Fibroblast of peridontal ligament (primary cell): ENCODE data around the gene SLC22A31.
"Not testable (repeated sequence)": the region's sequence is repeated elsewhere in the genome, so short reads cannot be mapped to it uniquely, and the experiment has no call there.

Experiments used
- DNase-seq: peaks from one replicate; pipeline ENCODE4 v3.0.0-alpha.2; 2010; ENCODE audit errors: extremely low read depth

The SLC22A31 gene

DNA sequence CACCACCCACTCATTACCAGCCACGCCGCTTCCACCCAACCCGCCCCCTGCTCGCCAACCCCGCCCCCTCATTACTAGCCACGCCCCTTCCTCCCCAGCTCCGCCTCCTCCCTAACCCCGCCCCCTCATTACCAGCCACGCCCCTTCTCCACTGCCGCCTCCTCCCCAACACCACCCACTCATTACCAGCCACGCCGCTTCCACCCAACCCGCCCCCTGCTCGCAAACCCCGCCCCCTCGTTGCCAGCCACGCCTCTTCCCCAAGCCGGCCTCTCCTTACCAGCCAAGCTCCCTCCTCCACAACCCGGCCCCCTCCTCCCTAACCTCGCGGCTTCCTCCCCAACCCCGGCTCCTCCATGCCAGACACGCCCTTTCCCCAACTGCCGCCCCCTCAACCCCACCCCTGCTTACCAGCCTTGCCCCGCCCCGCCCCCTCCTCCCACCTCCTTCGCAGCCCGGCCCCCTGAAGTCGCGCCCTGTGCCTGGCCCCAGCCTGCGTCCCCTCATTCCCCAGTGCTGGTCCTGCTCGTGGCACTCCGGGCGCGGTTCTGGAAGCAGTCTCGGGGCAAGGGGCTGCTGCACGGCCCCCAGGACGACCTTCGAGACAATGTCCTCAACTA is 7.3 kb downstream of the SLC22A31 start:
- peak; percentile 79 for DNase-seq

DNA sequence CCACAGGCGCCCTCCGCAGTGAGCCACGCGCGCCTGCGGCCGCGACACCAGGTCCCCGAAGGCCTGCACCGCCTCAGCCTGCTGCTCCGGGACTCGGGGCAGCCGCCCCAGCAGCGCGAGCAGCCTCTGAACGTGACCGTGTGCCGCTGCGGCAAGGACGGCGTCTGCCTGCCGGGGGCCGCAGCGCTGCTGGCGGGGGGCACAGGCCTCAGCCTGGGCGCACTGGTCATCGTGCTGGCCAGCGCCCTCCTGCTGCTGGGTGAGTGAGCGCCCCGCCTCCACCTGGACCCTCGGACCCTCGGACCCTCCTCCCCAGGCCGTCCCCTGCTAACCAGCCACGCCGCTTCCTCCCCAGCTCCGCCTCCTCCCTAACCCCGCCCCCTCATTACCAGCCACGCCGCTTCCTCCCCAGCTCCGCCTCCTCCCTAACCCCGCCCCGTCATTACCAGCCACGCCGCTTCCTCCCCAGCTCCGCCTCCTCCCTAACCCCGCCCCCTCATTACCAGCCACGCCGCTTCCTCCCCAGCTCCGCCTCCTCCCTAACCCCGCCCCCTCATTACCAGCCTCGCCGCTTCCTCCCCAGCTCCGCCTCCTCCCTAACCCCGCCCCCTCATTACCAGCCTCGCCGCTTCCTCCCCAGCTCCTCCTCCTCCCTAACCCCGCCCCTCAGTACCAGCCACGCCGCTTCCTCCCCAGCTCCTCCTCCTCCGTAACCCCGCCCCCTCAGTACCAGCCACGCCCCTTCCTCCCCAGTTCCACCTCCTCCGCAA is 8.0 kb downstream of the SLC22A31 start:
- peak; percentile 92 for DNase-seq

DNA sequence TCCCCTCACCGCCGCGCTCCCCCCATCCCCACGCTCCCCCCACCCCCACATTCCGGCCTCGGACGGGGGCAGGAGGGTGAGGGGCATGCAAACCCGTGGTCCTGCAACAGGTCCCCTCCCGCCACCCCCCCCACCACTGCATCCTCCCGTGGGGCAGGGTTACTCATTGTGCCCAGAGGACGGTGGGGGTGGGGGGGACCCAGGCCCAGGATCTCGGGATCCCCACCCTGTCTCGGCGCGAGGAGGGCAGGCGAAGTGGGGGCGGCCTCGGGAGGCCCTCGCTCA is 8.5 kb downstream of the SLC22A31 start:
- no peak for DNase-seq

DNA sequence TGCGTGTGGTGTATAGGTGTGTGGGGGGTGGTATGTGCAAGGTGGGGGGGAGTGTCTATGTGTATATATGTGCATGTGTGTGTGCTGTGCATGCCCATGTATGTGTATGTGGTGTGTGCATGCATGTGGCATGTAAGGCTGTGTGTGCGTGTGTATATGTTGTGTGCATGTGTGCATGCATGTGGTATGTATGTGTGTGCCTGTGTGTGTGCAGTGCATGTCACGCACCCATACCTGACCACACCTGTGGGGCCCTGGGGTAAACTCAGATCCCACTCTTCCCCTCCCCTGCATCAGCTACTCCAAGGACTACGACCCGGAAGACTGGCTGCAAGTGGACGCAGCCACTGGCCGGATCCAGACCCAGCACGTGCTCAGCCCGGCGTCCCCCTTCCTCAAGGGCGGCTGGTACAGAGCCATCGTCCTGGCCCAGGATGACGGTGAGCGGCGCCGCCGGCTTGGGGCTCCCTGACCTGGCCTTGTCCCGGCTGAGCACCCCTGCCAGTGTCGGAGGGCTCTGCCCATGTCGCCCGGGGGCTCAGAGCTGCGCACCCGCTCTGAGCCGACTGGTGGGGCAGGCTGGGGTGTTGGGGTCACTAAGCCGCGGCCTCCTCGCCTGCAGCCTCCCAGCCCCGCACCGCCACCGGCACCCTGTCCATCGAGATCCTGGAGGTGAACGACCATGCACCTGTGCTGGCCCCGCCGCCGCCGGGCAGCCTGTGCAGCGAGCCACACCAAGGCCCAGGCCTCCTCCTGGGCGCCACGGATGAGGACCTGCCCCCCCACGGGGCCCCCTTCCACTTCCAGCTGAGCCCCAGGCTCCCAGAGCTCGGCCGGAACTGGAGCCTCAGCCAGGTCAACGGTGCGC is 9.1 kb downstream of the SLC22A31 start:
- no peak for DNase-seq

DNA sequence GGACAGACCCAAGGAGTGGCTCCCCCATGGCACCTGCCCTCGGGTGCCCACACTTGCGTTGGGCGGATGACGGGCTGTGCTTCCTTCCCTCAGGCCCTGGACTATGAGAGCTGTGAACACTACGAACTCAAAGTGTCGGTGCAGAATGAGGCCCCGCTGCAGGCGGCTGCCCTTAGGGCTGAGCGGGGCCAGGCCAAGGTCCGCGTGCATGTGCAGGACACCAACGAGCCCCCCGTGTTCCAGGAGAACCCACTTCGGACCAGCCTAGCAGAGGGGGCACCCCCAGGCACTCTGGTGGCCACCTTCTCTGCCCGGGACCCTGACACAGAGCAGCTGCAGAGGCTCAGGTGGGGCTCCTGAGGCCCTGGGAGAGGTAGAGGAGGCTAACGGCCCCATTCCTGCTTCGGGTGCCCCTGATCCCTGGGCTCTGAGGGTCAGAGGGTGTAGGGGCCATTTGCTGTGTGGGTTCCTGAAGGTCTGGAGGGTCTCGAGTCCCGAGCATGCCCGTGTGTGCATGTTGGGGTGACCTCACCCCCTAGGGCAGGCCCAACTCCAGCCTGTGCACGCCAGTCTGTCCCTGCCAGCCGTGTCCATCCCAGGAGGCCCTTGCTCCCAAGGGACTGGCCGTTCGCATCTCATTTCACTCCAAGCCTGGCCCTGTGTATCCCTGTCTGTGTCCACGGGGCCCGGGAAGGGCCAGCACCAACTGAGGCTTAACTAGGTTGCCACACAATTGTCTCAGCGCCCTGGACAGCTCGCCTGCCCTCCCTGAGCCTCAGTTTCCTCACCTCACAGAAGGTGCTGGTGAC is 10.0 kb downstream of the SLC22A31 start:
- DNase-seq, result no peak

DNA sequence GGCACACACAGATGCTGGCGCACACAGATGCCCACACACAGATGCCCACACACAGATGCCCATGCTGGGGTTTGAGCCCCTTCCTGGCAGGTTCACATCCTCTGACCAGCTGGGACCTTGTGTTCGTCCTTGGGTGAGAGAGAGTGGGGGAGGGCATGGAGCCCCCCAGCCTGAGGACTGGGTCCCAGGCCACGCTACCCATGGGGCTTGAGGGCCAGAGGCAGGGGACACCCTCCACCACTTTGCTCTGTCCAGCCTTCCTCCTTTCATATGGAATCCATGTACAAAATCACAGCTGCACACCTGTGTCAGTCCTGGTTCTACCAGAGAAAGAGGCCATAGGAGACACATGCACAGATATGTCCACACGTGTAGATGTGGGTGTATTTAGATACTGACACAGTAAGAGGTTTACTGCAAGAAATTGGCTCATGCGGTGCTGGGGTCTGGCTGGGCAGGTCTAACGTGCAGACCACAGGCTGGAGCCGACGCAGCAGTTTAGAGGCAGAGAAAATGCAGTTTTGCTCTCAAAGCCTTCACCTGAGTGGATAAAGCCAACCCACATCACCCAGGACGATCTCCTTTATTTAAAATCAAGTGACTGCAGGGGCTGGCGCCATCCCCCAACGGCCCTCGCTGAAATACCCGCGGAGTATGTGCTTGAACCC is 10.8 kb downstream of the SLC22A31 start:
- no peak for DNase-seq

DNA sequence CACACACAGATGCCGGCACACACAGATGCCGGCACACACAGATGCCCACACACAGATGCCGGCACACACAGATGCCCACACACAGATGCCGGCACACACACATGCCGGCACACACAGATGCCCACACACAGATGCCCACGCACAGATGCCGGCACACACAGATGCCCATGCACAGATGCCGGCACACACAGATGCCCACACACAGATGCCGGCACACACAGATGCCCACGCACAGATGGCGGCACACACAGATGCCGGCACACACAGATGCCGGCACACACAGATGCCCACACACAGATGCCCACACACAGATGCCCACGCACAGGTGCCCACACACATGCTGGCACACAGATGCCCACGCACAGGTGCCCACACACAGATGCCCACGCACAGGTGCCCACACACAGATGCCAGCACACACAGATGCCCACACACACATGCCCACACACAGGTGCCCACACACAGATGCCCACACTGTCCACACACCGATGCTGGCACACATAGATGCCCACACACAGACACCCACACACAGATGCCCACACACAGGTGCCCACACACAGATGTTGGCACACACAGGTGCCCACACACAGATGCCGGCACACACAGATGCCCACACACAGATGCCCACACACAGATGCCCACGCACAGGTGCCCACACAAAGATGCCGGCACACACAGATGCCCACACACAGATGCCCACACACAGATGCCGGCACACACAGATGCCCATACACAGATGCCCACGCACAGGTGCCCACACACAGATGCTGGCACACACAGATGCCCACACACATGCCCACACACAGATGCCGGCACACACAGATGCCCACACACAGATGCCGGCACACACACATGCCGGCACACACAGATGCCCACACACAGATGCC is 11.6 kb downstream of the SLC22A31 start:
- not testable (repeated sequence) for DNase-seq

DNA sequence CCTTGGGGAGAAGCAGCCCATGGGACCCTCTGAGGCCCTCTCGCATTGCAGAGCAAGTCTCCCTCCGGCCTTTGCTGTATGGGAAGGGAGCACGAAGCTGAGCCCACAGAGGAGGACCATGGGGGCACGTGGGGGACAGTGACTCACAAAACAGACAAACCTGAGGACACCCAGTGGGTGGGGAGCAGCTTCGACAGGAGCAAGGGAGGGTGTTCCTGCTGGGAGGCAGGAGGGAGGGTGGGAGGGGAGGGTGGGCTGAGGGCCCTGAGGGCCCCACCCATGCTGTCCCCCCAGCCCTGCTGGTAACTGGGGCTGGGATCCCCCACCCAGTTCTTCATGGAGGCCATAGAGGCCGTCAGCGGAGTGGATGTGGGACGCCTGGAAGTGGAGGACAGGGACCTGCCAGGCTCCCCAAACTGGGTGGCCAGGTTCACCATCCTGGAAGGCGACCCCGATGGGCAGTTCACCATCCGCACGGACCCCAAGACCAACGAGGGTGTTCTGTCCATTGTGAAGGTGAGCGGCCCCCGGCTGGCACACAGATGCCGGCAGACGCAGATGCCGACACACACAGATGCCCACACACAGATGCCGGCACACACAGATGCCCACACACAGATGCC is 12.5 kb downstream of the SLC22A31 start:
- DNase-seq, result no peak

DNA sequence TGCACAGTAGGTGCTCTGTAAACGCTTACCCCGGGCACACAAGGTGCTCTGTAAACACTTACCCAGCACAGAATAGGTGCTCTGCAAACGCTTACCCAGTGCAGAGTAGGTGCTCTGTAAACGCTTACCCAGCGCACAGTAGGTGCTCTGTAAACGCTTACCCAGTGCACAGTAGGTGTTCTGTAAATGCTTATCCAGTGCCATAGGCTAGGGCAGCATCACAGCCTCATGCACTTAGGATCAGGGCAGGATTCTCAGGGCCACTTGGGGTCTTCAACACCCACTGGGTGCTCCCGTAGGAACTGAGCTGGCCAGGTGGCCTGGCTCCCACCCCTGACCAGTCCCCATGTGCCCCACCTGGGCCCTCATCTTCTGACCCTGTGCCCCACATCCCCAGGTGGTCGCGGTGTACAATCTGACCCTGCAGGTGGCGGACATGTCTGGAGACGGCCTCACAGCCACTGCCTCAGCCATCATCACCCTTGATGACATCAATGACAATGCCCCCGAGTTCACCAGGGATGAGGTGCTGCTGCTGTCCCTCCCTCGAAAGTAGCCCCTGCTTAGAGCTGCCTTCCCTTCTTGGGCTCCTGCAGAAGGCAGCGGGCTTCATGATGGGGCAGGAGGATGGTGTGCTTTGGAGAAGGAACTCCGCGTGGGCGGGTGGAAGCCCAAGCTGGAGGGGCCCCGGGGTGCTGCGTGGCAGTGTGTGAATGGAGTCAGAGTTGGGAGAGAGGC is 13.1 kb downstream of the SLC22A31 start:
- DNase-seq, result no peak

DNA sequence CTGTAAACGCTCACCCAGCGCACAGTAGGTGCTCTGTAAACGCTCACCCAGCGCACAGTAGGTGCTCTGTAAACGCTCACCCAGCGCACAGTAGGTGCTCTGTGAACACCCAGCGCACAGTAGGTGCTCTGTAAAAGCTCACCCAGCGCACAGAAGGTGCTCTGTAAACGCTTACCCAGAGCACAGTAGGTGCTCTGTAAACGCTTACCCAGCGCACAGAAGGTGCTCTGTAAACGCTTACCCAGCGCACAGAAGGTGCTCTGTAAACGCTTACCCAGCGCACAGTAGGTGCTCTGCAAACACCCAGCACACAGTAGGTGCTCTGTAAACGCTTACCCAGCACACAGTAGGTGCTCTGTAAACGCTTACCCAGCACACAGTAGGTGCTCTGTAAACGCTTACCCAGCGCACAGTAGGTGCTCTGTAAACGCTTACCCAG is 13.7 kb downstream of the SLC22A31 start:
- not testable (repeated sequence) for DNase-seq

DNA sequence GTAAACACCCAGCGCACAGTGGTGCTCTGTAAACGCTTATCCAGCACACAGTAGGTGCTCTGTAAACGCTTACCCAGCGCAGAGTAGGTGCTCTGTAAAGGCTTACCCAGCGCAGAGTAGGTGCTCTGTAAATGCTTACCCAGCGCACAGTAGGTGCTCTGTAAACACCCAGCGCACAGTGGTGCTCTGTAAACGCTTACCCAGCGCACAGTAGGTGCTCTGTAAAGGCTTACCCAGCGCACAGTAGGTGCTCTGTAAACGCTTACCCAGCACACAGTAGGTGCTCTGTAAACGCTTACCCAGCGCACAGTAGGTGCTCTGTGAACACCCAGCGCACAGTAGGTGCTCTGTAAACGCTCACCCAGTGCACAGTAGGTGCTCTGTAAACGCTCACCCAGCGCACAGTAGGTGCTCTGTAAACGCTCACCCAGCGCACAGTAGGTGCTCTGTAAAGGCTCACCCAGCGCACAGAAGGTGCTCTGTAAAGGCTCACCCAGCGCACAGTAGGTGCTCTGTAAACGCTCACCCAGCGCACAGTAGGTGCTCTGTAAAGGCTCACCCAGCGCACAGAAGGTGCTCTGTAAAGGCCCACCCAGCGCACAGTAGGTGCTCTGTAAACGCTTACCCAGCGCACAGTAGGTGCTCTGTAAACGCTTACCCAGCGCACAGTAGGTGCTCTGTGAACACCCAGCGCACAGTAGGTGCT is 14.3 kb downstream of the SLC22A31 start:
- DNase-seq, result not testable (repeated sequence)

DNA sequence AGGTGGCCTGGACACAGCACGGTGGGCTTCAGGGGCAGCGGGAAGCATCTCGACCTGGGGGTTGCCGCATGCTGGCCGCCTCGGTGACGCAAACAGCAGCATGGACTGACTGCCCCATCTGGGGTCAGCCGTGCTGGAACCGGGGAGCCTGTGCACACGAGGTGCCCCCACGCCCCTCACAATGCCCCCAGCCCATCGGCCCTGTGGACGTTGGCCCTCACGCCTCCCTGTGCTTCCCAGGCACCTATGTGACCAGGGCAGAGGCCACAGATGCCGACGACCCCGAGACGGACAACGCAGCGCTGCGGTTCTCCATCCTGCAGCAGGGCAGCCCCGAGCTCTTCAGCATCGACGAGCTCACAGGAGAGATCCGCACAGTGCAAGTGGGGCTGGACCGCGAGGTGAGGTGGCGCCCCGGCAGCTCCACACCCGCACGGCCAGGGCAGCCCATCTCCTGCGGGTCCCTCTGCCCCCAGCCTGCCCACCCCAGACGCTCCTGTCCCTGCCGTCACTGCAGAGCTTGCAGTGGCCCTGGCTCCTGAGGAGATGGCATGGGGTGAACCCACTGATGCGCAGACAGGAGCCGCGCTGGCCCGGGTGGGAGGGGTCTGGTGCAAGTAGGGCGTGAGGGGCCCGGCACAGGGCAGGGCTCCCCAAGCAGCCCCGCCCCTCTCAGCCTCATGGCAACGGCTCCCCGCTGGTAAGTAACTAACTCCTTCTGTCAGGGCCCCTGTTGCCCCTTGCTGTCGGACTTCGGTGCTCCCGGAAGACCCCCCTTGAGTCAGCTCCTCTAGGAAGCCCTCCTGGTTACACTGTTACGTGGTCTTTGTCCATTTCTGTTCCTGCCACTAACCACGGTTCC is 15.2 kb downstream of the SLC22A31 start:
- no peak for DNase-seq

DNA sequence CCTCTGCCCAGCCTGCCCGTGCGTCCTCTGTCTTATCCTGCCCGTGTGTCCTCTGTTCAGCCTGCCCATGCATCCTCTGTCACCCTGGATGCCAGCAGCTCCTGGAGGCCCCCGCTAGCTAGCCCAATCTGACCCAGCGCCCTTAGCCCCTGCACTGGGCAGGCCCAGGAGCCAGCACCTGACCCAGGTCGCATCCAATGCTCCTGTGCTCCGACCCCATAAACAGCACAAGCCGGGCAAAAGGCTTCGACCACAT is 15.7 kb downstream of the SLC22A31 start:
- no peak for DNase-seq

DNA sequence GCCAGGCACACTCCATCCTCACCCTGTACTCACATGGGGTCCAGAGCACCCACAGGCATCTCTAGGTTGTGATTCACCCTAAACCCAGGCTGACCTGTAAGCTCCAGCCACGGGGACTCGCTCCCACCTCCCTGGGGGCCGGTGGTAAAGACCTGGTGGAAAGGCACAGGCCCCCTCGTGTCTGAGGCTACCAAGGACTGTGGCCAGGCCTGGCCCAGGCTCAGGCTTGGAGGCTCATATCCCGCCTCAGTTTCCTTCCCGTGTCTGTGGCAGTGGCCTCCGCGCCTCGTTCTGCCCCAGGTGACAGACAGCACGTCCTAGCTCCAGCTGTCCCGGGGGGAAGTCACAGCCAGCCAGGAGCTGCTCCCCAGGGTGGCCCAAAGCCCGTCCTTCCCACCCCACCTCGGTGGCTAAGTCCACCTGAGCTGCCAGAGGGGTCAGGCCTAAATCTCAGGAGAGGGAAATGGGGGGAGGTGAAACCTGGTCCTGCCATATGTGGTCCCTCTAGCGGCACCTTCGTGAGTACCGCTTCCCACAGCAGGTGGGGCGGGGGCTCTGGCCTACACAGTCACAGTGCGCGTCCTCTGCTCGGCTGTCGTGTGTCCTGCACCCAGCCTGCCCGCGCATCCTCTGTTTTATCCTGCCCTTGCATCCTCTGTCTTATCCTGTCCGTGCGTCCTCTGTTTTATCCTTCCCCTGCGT is 16.2 kb downstream of the SLC22A31 start:
- DNase-seq, result no peak

DNA sequence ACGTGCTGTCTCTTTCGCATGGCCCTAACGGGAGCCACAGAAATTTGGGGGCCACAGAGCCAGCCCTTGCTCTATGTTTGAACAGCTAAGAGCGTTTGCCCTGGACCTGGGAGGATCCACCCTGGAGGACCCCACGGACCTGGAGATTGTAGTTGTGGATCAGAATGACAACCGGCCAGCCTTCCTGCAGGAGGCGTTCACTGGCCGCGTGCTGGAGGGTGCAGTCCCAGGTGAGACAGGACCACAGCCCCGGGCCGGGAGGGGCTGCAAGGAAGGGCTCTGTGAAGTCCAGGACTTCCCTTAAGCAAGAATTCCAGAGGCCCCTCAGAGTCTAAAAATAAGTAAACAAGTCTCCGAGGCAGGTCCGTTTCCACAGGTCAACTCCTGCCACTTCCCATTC is 16.9 kb downstream of the SLC22A31 start:
- DNase-seq, result no peak

DNA sequence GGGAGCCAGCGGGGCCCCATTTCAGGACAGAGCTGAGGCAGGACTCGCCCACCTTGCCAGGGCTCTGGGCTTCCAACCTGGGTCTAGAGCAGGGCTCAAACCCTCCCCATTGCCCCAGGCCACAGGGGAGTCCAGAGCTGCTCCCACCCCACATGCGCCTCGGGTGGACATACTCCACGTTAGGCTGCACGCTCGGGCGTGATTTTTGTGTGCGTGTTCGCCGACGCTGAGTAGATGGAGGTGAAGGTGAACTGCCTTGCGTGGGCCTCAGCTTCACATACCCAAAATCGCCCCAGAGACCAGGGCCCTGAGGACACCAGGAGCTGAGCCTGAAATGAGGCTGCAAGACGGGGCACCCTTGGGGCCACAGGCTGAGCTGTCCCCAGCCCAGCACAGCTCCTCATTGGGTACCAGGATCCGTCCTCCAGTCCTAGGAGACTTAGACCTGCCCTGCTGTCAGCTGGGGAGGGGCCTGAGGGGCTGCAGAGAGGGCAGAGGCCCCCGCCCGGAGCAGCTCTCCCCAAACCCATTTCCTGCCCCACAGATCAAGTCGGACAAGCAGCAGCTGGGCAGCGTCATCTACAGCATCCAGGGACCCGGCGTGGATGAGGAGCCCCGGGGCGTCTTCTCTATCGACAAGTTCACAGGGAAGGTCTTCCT is 20.6 kb downstream of the SLC22A31 start:
- DNase-seq, result no peak

DNA sequence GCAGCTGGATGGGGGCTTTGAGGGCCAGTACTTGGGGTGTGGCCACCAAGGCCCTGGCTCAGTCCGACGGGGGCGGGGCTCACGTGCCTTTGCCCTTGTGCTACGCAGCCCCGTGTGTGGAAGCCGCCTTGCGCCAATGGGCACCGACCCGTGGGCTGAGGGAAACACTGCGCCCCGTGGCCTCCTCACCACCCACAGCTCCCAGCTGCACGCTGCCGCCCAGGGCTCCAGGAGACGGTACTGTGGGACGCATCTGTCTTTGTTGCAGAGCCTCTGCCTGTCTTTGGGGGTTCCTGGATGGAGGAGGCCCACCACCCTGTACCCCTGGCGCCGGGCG is 21.2 kb downstream of the SLC22A31 start:
- DNase-seq, result no peak
